H7 (cell line): ENCODE measurements around the gene KIAA0513. TPM values are rescaled to one million over a fixed set of nuclear protein-coding genes. Genes with fewer than 3 reads are reported as not detected.
"Not testable (repeated sequence)": the region's sequence is repeated elsewhere in the genome, so short reads cannot be mapped to it uniquely, and the experiment has no call there.

ENCODE experiments used
- DNase-seq: peaks from one replicate; pipeline ENCODE4 v3.0.0; 2012
- H3K27me3 ChIP-seq: 2 replicates; pipeline ENCODE4 v1.6.0; 2011; ENCODE audit warnings: mild to moderate bottlenecking, low read length; ENCODE audit not compliant: control insufficient read depth, insufficient read depth
- H3K36me3 ChIP-seq: replicated peaks from 2 replicates; pipeline ENCODE4 v1.5.1; 2011; ENCODE audit warnings: low read length; ENCODE audit not compliant: control insufficient read depth, insufficient read depth
- H3K4me3 ChIP-seq: 2 replicates; pipeline ENCODE4 v1.5.1; 2011; ENCODE audit warnings: low read depth, mild to moderate bottlenecking, control low read depth, low read length, moderate library complexity; ENCODE audit not compliant: insufficient read depth
- total RNA-seq: library from RNA; depleted of rRNA; stranded (reverse); fragments of >200 nt; shearing (Covaris generic); gene quantifications from 2 replicates; pipeline ENCODE4 v1.2.3, GENCODE V29; 2014

KIAA0513 gene
- total RNA-seq, 1 experiment from 2014 or later = 5.1 TPM

- H3K4me3 ChIP-seq = no peak overlapping the region
- no peaks in the 10 kb centered on the region for H3K36me3 ChIP-seq
- DNase-seq = no peak
- H3K27me3 ChIP-seq = no peaks in the 10 kb centered on the region
Observed at GRCh38 chr16:85045641-85046471, 18.3 kb downstream of the KIAA0513 start.

- no peaks in the 10 kb centered on the region for H3K36me3 ChIP-seq
- H3K4me3 ChIP-seq = no peak overlapping the region
- H3K27me3 ChIP-seq = no peaks in the 10 kb centered on the region
- no peak for DNase-seq
Observed at GRCh38 chr16:85046472-85046916, 18.9 kb downstream of the KIAA0513 start.

GRCh38 chr16:85046931-85047866 is 19.6 kb downstream of the KIAA0513 start:
- no peaks in the 10 kb centered on the region for H3K36me3 ChIP-seq
- DNase-seq = no peak
- no peaks in the 10 kb centered on the region for H3K27me3 ChIP-seq
- H3K4me3 ChIP-seq = no peak overlapping the region

GRCh38 chr16:85047867-85048455 is 20.4 kb downstream of the KIAA0513 start:
- no peaks in the 10 kb centered on the region for H3K27me3 ChIP-seq
- no peak for DNase-seq
- no peaks in the 10 kb centered on the region for H3K36me3 ChIP-seq
- no peak overlapping the region for H3K4me3 ChIP-seq

GRCh38 chr16:85048921-85049562 is 21.4 kb downstream of the KIAA0513 start:
- Histone ChIP-seq H3K36me3 (no peaks in the 10 kb centered on the region), H3K4me3 (no peak overlapping the region), H3K27me3 (no peaks in the 10 kb centered on the region)
- no peak for DNase-seq

- H3K27me3 ChIP-seq = no peaks in the 10 kb centered on the region
- no peaks in the 10 kb centered on the region for H3K36me3 ChIP-seq
- no peak overlapping the region for H3K4me3 ChIP-seq
- no peak for DNase-seq
Observed at GRCh38 chr16:85049706-85050305, 22.2 kb downstream of the KIAA0513 start.

- no peak for DNase-seq
- Histone ChIP-seq H3K27me3 (no peaks in the 10 kb centered on the region), H3K4me3 (no peak overlapping the region), H3K36me3 (no peaks in the 10 kb centered on the region)
Observed at GRCh38 chr16:85051067-85051581, 23.5 kb downstream of the KIAA0513 start.

GRCh38 chr16:85051683-85052082 is 24.1 kb downstream of the KIAA0513 start:
- no peak for DNase-seq
- H3K36me3 ChIP-seq = no peaks in the 10 kb centered on the region
- no peak overlapping the region for H3K4me3 ChIP-seq
- no peaks in the 10 kb centered on the region for H3K27me3 ChIP-seq

- Histone ChIP-seq H3K27me3 (no peaks in the 10 kb centered on the region), H3K4me3 (no peak overlapping the region), H3K36me3 (no peaks in the 10 kb centered on the region)
- no peak for DNase-seq
Observed at GRCh38 chr16:85052536-85052935, 24.9 kb downstream of the KIAA0513 start.

GRCh38 chr16:85054321-85054720 is 26.7 kb downstream of the KIAA0513 start:
- H3K4me3 ChIP-seq, H3K36me3 ChIP-seq, DNase-seq, H3K27me3 ChIP-seq: not testable (repeated sequence)

GRCh38 chr16:85054948-85055492 is 27.4 kb downstream of the KIAA0513 start:
- no peaks in the 10 kb centered on the region for H3K27me3 ChIP-seq
- no peaks in the 10 kb centered on the region for H3K36me3 ChIP-seq
- no peak for DNase-seq
- H3K4me3 ChIP-seq = no peak overlapping the region

GRCh38 chr16:85055493-85056210 is 28.1 kb downstream of the KIAA0513 start:
- H3K36me3 ChIP-seq = no peaks in the 10 kb centered on the region
- H3K27me3 ChIP-seq = no peaks in the 10 kb centered on the region
- H3K4me3 ChIP-seq = no peak overlapping the region
- no peak for DNase-seq

GRCh38 chr16:85056211-85056748 is 28.7 kb downstream of the KIAA0513 start:
- DNase-seq = peak; percentile 69
- no peaks in the 10 kb centered on the region for H3K36me3 ChIP-seq
- no peak overlapping the region for H3K4me3 ChIP-seq
- no peaks in the 10 kb centered on the region for H3K27me3 ChIP-seq
